ENCODE results near the gene NME5.

NME5 gene

DNA sequence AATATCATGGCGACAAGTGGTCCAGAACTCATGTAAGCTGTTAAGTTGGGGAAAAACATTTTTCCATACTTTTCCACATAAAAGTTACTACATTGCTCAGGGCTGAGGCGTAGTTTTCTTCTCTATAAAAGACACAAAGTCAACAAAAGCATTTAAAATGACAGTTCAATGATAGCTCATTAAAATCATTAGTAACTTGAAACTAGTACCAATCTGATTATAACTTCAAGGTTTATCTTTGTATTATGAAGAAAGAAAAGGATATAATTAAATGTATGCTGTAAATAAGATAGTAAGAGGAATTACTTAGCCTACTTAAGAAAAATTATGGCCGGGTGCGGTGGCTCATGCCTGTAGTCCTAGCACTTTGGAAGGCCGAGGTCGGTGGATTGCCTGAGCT, 9.9 kb downstream of the NME5 start:
- no peak for DNase-seq

DNA sequence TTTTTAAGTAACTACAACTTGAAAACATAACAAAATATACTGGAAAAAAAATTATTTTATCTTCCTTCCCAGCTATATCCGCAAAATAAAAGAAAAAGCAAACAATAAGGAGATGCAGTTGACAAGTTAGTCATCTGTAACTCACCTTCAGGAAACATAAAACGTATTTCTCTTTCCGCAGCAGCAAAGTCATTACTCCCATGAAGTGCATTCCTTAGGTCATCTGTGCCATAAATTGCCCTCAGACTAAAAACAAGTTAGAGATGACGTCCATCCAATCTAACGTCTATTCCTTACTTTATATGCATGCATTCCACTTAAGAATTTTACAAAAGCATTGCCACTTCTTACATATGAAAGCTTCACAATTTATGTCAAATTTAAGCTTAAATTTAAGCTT, 10.9 kb downstream of the NME5 start:
- no peak for DNase-seq

DNA sequence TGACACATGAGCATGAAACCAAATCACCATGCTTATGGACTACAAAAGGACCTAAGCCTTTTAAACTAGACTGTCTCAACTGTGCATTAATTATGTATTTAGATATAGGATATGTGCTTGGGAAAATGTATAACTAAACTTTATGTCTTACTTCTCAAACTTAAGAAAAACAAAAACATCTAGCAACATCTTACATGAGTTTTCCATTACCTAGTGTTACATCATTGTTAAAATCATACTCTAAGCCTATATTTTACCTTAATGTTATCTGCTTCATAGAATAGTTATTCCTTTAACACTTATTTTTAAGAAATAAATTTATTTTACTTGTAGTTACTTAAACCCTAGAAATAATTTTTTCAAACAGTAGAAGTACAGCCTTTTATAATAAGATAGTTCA, 24.0 kb downstream of the NME5 start:
- DNase-seq = no peak

DNA sequence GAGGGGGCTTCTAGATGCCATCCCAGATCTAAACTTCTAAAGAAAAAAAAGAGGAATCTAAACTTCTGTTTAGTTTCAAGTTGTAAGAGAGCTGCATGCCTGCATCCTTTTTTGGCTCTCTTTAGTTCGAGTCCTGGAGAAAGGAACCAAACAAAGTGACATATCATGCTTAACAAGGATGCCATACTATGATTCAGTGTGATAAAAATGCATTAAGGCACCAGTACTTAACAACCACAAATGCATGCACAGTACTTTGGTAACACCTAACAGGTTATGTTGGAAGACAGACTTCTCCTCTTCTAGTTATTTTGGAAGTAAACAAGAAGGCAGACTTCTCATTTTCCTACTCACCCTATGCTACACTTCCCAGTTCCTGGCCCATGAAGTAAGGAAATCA, 27.3 kb downstream of the NME5 start:
- no peak for DNase-seq

DNA sequence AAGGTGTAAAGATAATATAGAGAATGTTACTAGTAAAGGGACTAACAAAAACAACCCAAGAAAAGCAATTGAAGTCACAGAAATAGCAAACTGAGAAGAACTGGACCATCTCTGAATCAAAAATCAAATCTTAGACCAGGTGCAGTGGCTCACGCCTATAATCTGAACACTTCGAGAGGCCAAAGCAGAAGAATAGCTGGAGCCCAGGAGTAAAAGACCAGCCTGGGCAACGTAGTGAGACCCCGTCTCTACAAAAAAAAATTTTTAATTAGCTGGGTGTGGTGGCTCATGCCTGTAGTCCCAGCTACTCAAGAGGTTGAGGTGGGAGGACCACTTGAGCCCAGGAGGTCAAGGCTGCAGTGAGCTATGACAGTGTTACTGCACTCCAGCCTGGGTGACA, 28.0 kb downstream of the NME5 start:
- no peak for DNase-seq

DNA sequence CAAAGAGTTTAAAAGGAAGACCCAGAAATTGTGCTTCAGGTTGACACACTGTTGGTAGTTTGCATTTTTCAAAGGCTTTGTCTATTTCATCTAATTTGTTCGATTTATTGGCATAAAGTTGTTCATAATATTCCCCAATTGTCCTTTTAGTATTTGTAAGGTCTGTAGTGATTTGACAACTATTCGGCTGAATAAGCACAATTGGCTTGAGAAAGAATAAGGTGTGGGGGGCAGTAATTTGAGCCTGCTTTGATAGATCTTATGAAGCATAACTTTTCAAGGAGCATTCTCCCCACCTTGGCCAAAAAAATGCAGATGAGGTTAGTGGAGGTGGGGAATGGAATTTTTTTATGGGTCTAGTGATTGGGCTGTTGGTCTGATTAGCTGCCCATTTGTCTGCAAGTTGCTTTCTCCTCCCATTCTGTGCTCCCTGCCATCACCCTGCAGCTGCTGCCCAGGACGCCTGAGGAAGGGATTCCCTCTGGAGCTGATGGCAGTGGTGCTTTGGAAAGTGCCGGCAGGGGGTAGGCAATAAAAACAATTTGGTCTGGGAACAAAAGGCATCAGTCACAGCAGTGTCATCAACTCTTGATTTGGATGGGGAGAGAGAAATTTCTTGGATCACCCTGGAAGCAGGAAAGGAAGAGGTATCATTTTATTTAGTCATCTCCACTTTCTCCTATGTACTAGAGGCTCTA, 28.8 kb downstream of the NME5 start:
- DNase-seq = no peak

DNA sequence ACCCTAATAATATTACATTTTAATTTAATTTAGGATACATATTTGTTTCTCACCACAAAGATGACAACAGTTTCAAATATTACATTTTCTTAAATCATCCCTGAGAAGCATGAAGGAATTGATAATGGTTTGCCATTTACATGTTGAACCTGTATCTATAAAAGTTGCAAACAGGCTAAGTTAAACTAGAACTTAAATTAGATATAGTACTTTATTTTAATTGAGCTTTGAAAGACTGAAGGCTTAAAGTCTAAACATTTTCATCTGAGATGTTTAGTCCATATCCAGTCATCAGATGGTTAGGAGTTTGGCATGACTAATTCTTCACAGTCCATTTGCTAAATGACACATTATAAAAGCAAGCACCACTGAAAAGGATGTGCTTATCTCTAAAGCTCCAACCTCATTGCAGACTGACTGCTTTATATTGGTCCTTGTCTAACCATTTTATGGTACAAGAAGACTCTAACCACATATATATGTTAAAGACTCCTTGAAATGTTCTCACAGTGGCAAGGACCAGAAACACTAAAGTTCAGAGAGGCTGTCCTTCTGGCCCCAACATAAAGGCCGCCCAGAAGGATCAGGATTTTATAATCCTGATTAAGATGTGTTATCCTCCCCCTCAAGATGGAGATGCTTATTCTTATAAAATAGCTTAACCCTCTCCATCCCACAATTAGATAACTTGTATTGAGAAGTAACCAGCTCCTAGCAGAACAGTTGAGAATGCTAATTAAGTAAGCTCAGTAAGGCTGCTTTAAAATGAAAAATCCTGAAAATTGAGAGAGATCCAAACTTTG, 29.6 kb downstream of the NME5 start:
- DNase-seq = no peak

DNA sequence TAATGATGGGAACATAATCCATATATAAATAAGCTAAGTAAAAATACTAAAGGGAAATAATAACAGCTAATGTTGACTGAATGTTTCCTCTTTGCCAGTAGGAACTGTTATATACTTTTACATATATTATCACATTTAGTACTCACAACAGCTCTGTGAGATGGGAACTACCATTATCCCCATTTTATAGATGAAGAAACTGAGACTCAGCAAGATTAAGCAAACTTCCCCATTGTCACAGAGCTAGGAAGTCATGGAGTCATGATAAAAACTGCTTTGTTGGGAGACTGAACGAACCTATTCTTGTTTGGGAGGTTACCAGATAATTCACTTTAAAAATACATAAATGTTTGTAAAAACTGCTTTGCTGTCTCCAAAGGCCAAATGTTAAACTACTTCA, 32.0 kb downstream of the NME5 start:
- DNase-seq = no peak

DNA sequence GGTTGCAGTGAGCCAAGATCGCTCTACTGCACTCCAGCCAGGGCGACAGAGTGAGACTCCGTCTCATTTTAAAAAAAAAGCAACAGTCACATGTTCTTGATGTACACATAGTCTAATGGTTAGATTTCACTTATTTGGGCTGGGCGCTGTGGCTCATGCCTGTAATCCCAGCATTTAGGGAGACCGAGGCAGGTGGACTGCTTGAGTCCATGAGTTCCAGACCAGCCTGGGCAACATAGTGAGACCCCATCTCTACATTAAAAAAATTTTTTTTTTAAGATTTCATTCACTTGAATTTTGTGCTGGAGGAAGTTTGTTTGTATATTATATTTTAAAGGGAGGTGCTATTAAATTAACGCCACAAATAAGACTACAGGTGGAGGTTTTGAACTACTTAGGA, 33.5 kb downstream of the NME5 start:
- DNase-seq = no peak

DNA sequence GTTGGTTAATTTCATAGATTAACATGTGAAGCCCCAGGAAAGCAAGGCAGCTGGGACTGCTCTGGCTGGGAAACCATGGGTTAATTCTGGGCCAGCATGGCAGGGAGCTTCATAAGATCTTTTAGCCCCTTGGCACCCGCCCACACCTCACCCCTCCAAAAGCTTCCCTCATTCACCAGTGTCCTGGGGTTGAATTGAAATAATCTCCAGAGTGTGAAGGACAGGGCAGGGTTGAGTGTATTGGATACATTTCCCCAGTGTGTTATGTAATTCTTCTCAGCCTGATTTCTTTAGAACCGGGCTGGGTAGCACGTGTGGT, 36.0 kb downstream of the NME5 start:
- DNase-seq = no peak

DNA sequence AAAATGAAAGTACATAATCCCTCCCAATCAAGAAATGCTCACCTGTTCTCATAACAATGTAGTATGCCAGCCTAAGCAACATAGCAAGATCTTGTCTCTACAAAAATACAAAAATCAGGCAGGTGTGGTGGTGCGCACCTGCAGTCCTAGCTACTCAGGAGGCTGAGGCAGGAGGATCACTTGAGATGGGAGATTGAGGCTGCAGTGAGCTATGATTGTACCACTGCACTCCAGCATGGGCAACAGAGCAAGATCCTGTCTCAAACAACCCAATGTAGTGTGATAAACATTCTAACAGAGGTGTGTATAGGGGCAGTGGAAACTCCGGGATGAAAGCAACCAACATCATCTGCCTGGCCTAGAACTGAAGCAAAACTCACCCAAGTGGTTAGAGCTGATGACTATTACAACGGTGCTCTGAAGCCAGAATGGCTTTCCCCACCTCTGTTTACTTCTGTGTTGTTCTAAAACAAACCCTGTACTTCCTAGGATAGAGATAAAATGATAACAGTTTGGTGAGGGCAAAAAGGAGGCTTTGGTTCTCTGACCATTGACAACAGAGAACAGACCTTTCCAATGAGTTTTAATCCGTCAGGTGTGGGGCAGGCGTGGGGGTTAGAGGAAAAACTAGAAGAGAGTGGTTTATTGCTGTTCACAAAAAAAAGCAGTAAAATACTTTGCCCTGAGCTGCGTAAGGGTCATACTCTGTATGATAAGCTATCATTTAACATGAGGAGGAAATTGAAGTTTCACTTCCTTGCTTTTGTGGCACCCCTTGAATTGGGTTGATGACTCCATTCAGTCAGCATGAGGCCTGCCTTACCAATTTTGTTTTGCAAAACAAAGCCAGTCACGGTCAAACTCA, 36.5 kb downstream of the NME5 start:
- no peak for DNase-seq

DNA sequence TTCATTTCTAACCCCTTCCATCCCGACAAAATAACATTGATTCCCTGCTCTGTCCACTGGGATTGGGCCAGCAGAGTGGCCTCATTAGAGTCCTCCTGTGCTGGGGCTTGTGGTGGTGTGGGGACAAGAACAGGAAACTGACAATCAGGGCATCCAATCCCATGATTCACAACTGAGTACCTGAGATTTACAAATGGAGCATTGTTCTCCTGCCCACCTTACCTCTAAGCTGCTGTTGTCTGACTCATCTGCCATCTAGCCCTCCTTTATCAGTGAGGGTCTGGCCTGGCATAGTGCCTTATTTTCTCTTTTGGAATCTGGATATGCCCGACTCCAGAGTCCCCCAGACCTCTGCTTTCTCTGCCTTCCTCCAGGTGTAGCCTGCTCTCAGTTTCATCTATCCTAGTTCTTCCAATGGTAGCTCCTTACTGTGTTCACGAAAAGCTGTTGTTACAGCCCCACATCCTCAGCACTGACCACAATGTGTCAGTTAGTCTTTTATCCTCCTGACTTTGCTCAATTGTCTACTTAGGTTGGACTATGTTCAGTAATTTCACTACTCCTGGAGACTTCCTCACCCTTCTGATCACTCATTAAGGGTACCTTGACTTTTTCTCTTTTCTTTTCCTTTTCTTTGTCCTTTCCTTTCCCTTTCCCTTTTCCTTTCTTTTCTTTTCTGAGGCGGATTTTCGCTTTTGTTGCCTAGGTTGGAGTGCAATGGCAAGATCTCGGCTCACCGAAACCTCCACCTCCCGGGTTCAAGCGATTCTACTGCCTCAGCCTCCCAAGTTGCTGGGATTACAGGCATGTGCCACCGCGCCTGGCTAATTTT, 42.0 kb downstream of the NME5 start:
- DNase-seq = no peak

DNA sequence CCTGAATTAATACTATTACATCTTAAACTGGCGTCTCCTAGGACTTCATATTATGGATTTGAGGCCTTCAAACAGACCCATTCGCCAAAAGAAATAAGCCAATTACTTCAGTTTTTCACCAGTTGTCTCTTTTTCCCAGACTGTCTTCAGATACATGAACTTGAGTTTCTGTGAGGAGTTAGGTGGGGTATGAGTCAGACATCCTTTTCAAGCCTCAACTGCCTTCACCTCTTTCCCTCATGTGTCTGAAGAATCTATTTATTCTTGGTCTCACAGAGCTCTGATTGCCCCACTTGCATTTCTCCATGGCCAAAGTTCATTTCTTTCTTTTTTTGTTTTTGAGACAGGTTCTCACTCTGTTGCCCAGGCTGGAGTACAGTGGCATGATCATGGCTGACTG, 42.9 kb downstream of the NME5 start:
- DNase-seq = no peak

DNA sequence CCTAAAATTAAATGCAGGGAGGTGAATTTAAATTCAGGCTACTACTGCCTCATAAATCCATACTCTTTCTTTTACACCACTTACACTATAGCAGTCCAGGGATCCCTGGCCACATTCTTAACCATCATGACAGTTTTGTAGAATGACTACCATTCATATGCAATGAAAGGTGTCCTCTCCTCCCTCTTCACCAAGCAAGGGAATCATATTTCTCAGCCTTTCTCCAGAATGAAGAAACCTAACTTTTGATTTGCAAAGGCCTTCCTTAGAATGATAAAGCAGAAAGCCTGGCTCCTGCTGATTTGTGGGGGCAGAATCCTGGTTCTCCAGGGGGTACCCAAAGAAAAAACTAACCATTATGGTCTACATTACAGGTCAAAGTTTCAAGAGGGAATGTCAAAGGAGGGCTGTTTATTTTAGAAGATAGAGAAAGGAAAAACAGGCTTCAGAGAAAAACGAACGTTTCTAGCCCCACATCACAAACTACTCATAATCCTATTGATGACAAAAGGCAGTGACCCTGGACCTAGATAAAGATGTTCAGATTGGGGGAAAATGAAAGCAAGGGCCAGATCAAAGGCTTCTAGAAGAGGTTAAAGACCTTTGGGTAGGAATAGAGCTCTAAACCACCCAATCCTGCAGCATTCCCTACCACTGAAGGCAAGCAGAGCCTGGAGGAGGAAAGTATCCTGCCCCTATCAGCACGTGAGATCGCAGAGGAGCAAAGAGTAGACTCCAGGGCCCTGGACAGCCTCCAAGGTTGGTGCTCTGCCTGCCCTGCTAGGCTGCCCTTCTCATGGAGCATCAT, 43.9 kb downstream of the NME5 start:
- DNase-seq = no peak

DNA sequence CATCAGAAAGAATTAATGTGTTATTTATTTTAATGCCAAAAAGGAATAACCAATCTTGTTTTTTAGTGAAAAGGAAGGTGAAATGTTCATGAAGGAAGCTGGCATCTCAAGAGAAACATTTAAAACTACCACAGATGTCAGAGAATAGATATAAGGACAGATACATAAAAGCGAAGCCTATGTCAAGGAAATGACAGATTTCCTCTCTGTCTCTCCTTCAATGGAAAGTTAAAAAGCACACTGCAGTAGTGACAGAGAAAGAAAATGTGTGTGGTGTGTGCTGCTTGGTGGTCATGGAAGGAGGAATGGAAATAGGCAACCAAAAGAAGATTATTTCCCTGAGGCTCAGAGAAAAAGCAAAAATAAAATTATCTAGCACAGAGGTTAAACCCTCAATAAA, 46.2 kb downstream of the NME5 start:
- no peak for DNase-seq

DNA sequence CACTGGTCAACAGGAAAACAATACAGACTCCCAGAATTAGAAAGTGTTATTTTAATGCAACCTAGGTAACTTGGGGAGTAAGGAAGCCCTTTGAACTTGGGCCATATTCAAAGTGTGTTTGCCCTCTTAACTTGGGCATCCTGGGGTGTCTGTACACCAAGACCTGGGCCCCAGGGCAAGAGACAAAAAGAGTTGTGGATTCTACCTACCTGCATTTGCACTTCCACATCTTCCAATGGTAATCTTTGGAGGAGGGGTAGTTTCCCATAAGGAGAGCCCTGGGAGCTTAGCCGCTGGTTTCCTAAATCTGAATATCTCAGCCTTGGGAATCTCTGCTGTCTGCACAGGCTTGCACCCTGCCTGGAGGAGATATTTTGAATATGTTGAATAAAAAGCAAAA, 46.9 kb downstream of the NME5 start:
- no peak for DNase-seq

DNA sequence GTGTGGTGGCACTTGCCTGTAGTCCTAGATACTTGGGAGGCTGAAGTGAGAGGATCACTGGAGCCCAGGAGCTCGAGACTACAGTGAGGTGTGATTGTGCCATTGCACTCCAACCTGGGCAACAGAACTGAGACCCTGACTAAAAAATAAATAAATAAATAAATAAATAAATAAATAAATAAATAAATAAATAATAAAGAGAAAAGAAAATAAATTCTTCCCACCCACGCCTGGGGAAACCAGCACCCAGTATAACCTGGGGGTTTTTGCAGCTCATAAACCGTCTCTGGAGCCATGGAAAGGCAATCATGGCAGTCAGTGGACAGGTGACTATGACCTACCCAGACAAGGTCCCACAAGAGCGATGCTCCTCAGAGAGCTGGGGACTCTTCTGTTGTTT, 47.5 kb downstream of the NME5 start:
- no peak for DNase-seq

DNA sequence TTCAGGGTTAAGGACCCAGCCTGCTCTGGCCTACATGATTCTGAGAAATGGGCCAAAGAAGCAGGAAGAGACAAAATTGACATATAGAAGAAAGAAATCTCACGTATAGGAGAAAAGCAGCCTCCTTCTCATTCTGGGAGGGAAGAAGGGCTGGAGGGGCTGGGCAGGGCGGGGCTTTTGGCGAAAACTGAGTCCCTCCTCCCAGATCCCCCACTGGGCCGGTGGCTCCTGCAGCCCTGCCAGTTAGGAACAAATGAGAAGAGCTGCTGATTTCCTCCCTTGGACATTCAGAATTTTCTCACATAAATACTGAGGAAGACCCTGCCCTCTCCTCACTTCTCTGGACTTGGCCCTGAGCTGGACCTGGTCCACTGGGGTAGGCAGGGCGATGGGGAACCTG, 55.5 kb downstream of the NME5 start, which contains the start of gene WNT8A:
TSS of gene WNT8A (plus strand) at position 332 of the 400 bp plus-strand sequence. CDS start 95 bp downstream, outside the sequence.
- DNase-seq = no peak

DNA sequence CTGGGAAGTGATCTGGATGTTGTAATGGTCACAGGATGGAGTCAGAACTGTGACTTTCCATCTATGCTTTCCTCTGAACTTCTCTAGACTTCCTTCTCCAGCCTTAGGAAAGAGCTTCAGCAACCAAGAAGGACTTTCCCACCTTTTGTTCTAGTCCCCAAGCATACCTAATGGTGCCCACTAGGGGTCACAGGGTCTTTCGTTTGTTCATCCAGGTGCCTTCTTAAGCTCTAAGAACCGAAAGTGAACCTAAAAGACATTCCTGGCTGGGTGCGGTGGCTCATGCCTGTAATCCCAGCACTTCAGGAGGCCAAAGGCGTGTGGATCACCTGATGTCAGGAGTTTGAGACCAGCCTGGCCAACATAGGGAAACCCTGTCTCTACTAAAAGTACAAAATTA, 57.2 kb downstream of the NME5 start:
- DNase-seq = no peak

DNA sequence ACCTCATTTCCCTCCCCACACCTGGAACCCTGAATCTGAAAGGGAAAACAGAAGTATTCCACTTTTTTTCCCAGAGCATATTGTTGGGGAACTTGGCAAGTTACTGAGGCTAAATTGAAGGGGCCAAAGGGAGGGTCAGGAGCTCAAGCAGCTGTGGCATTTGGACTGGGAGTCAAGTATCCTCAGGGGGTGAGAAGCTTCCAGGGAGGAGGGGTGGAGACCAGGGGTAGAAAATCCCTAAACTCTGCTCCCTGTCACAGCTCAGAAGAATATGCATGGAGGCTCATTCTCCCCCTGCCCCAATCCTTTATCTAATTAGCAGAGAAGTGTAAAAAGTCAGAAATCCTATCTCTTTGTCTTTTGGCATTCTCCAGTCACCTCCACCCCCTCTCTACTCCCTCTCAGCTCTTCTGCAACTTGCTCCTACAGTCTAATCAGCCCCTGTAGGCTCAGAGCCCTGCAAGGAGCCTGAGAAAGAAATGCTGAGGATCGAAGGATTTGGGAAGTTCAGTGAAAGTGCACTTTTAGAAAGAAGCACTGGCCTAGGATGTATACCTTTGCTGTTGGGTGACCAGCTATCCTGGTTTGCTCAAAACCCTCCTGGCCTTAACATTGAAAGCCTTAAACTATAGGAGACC, 61.1 kb downstream of the NME5 start:
- DNase-seq = no peak

DNA sequence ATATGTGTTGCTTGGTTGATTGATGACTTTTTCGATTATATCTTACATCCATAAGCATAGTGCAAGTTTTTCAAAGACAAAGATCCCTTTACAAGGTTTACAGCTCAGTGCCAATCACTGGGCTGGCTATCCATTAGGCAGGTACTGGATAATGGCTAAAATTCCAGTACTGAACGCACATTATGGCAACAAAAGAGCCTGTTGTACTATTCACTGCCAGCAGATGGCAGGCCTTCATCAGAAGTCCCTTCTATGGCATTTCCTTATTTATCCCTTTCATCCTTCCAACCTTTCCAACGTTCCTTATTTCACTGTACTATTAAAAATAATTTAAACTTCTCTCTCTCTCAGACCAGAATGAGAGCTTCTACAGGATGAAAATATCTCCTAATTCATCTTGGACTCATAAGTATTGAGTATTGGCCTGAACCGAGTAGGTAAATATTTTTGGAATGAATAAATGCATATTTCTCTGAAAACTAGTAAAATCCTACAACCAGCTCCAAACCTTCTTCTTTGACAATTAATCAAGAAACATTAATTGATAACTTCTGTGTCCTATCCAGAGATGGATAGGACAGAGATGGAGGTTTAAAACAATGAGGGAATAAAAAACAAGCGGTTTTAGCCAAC, 62.0 kb downstream of the NME5 start:
- no peak for DNase-seq
